GM23248 (cell line): ENCODE measurements around the gene PCK2. TPM values are rescaled to one million over a fixed set of nuclear protein-coding genes. Genes with fewer than 3 reads are reported as not detected.
"Not testable (repeated sequence)": the region's sequence is repeated elsewhere in the genome, so short reads cannot be mapped to it uniquely, and the experiment has no call there.

Experiments
- DNase-seq: peaks from one replicate; pipeline ENCODE4 v3.0.0-alpha.2; 2015
- H2AFZ ChIP-seq: fragments of 200-600 bp; sonication (generic); 2 replicates; pipeline ENCODE4 v1.6.1; 2016; ENCODE audit warnings: antibody characterized with exemption
- H3F3A ChIP-seq: fragments of 200-600 bp; sonication (generic); 2 replicates; pipeline ENCODE4 v1.6.1; 2016; ENCODE audit warnings: mild to moderate bottlenecking, antibody characterized with exemption, mixed run types; ENCODE audit not compliant: insufficient read depth
- H3K27ac ChIP-seq: fragments of 200-600 bp; sonication (generic); 2 replicates; pipeline ENCODE4 v1.5.1; 2016; ENCODE audit warnings: mild to moderate bottlenecking
- H3K27me3 ChIP-seq: fragments of 200-600 bp; sonication (generic); replicated peaks from 2 replicates; pipeline ENCODE4 v1.6.1; 2016; ENCODE audit warnings: mild to moderate bottlenecking; ENCODE audit not compliant: insufficient read depth
- H3K36me3 ChIP-seq: fragments of 200-600 bp; sonication (generic); 2 replicates; pipeline ENCODE4 v1.6.1; 2016; ENCODE audit warnings: low read depth, mild to moderate bottlenecking
- H3K4me1 ChIP-seq: fragments of 200-600 bp; sonication (generic); 2 replicates; pipeline ENCODE4 v1.6.1; 2016; ENCODE audit warnings: mild to moderate bottlenecking; ENCODE audit not compliant: insufficient read depth
- H3K4me2 ChIP-seq: fragments of 200-600 bp; sonication (generic); one replicate; pipeline ENCODE4 v1.6.1; 2016; ENCODE audit warnings: mild to moderate bottlenecking; ENCODE audit not compliant: unreplicated experiment
- H3K4me3 ChIP-seq: fragments of 200-600 bp; sonication (generic); 2 replicates; pipeline ENCODE4 v1.5.1; 2016; ENCODE audit warnings: mild to moderate bottlenecking
- H3K79me2 ChIP-seq: fragments of 200-600 bp; sonication (generic); 2 replicates; pipeline ENCODE4 v1.6.1; 2016; ENCODE audit warnings: mild to moderate bottlenecking; ENCODE audit not compliant: insufficient read depth
- H3K9ac ChIP-seq: fragments of 200-600 bp; sonication (generic); 2 replicates; pipeline ENCODE4 v1.6.1; 2016; ENCODE audit warnings: mild to moderate bottlenecking
- H3K9me2 ChIP-seq: fragments of 200-600 bp; sonication (generic); 2 replicates; pipeline ENCODE4 v1.6.1; 2016; ENCODE audit warnings: mixed run types, mild to moderate bottlenecking, moderate library complexity; ENCODE audit not compliant: insufficient read depth
- H3K9me3 ChIP-seq: fragments of 200-600 bp; sonication (generic); one replicate; pipeline ENCODE4 v1.6.1; 2017; ENCODE audit warnings: low read depth
- H4K20me1 ChIP-seq: fragments of 200-600 bp; sonication (generic); 2 replicates; pipeline ENCODE4 v1.6.0; 2016; ENCODE audit not compliant: insufficient read depth
- EZH2 ChIP-seq: fragments of 200-600 bp; sonication (generic); IDR thresholded peaks from 2 replicates; pipeline ENCODE4 v1.6.1; 2018; ENCODE audit warnings: antibody characterized with exemption, mild to moderate bottlenecking; ENCODE audit not compliant: insufficient read depth, poor library complexity, severe bottlenecking
- EZH2phosphoT487 ChIP-seq: fragments of 200-600 bp; sonication (generic); IDR thresholded peaks from 2 replicates; pipeline ENCODE4 v1.6.1; 2018; ENCODE audit warnings: antibody characterized with exemption, moderate library complexity, mild to moderate bottlenecking, low read depth; ENCODE audit not compliant: insufficient read depth
- WGBS, 2 experiments: methylation state at CpG; one replicate each; pipeline ENCODE4 v1.1.6; 2015 to 2017; ENCODE audit warnings: low lambda C conversion rate in 2 of 2, low coverage in 1 of 2; ENCODE audit errors: missing lambda C conversion rate in 2 of 2; 5-methylcytosine and 5-hydroxymethylcytosine counted together
- in situ Hi-C: fragments of 300-500 bp; cut with MboI; formaldehyde crosslinking; loops from 2 replicates; pipeline ENCODE4 v1.15.0; 2020
- polyA plus RNA-seq: library from polyadenylated mRNA; unstranded; fragments of >200 nt; fragmentation: Nextera tagmentation; extraction: Ambion mirVana; gene quantifications from 2 replicates; pipeline ENCODE4 v1.2.1, GENCODE V29; 2016
- total RNA-seq: library from RNA; depleted of rRNA; stranded (reverse); fragments of >200 nt; shearing (Covaris generic); gene quantifications from 2 replicates; pipeline ENCODE4 v1.2.3, GENCODE V29; 2014; rRNA removed

PCK2 gene
- total RNA-seq (70.3 and 84.3 TPM in 2 replicates), polyA plus RNA-seq (148 and 153 TPM in 2 replicates)

- peak within 1 kb of the TSS; percentile 70 for H3K27ac ChIP-seq
- TF ChIP-seq EZH2phosphoT487 (no peak), EZH2 (no peak)
- in situ Hi-C loops: no loop called here
Measured at GRCh38 chr14:24093901-24094840, at the start of gene PCK2. Gene PCK2 (plus strand): TSS chr14:24094311. CDS start chr14:24094406, 95 bp downstream.

GRCh38 chr14:24049002-24049401 lies 45.1 kb upstream of the PCK2 start:
- H3K4me1 ChIP-seq, H3K4me3 ChIP-seq, H3K27ac ChIP-seq, H3K9me3 ChIP-seq, H3K9me2 ChIP-seq, H2AFZ ChIP-seq, in situ Hi-C loops, H3K36me3 ChIP-seq, H3K4me2 ChIP-seq, H3K79me2 ChIP-seq, DNase-seq, H4K20me1 ChIP-seq, H3K9ac ChIP-seq, H3F3A ChIP-seq: not testable (repeated sequence)
- H3K27me3 ChIP-seq: peaks cover 24% of the 10 kb centered on the region
- WGBS, 2 experiments: 86 to 92% methylated on average over 2 of the region's 2 CpGs

More at GRCh38 chr14:24093901-24094840, at the start of gene PCK2:
- Histone ChIP-seq H3K36me3 (peaks cover 14% of the 10 kb centered on the region; the same call in 1 of the 2 replicates), H4K20me1 (no peaks in the 10 kb centered on the region), H3K27me3 (no peaks in the 10 kb centered on the region), H3K4me2 (peak within 1 kb of the TSS; percentile 90), H3K9ac (peak within 1 kb of the TSS; percentile 91), H3F3A (peaks cover 12% of the 10 kb centered on the region), H3K9me3 (no peaks in the 10 kb centered on the region), H3K79me2 (peaks cover 30% of the 10 kb centered on the region), H3K9me2 (no peaks in the 10 kb centered on the region), H3K4me1 (peaks cover 10% of the 10 kb centered on the region), H2AFZ (peak within 1 kb of the TSS; percentile 75), H3K4me3 (peak within 1 kb of the TSS; percentile 94)
- peak; percentile 96 for DNase-seq
- WGBS, 2 experiments: 1% methylated on average over 34 to 65 of the region's 68 CpGs

DNA sequence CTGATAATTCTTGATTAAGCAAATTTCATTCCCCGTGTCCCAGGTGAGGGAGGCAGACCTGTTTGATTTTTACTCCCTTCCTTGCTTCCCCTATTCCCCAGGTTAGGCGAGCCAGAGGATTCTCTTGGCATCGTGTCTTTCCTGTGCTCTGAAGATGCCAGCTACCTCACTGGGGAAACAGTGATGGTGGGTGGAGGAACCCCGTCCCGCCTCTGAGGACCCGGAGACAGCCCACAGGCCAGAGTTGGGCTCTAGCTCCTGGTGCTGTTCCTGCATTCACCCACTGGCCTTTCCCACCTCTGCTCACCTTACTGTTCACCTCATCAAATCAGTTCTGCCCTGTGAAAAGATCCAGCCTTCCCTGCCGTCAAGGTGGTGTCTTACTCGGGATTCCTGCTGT lies 43.4 kb upstream of the PCK2 start:
- 76 to 84% methylated on average over 8 of the region's 8 CpGs for WGBS, 2 experiments
- in situ Hi-C loops: not testable (repeated sequence)
- H3K27me3 ChIP-seq: peaks cover 31% of the 10 kb centered on the region

DNA sequence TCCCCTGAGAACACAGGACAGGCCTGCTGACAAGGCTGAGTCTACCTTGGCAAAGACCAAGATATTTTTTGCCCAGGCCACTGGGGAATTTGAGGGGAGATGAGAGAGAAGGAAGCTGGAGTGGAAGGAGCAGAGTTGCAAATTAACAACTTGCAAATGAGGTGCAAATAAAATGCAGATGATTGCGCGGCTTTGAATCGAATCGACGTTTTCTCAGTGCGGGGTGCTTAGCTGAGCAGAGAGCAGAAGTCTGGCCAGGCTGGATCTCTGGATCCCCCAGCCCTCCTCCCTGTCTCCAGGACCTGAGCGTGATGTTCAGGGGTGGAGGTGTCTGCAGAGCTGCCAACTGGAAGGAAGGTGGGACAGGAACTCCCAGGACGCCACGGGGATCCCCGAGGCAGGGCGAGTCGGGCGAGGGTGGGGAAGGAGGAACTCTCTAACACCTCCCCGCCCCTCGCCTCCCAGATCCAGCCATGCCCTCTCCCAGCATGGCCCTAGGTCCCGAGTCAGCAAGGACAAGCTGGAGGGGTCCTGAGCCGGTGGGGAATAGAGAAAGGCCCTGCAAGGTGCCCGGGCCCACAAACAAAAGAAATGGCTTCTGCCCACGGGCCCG lies 42.8 kb upstream of the PCK2 start:
- Histone ChIP-seq H3K9me2 (no peaks in the 10 kb centered on the region), H3K9me3 (no peaks in the 10 kb centered on the region), H4K20me1 (no peaks in the 10 kb centered on the region), H3K4me1 (no peaks in the 10 kb centered on the region), H3K79me2 (no peaks in the 10 kb centered on the region), H3K4me2 (peak overlapping the region; percentile 90), H2AFZ (peak overlapping the region; percentile 72), H3K27ac (no peak overlapping the region), H3K9ac (peak overlapping the region; percentile 26; the same call in 1 of the 2 replicates), H3K36me3 (no peaks in the 10 kb centered on the region), H3K27me3 (peaks cover 31% of the 10 kb centered on the region), H3F3A (no peaks in the 10 kb centered on the region), H3K4me3 (peak overlapping the region; percentile 65)
- in situ Hi-C loops: no loop called here
- 12 to 21% methylated on average over 18 to 20 of the region's 20 CpGs for WGBS, 2 experiments
- no peak for DNase-seq
- no peak for TF ChIP-seq EZH2phosphoT487
- no peak for TF ChIP-seq EZH2

More for the DNA sequence above, 43.4 kb upstream of the PCK2 start:
- not testable (repeated sequence) for H4K20me1 ChIP-seq, H3K4me3 ChIP-seq, H3K9me3 ChIP-seq, H3K9me2 ChIP-seq, H3K4me1 ChIP-seq, H3F3A ChIP-seq, H3K36me3 ChIP-seq, DNase-seq, H3K79me2 ChIP-seq, H3K27ac ChIP-seq, H3K9ac ChIP-seq, H3K4me2 ChIP-seq, H2AFZ ChIP-seq
